Stimulated activated CD4-positive, alpha-beta T cell treated with anti-CD3 and anti-CD28 coated beads, Interleukin-4, amount 100 ng/mL, for 48 hours (primary cell): ENCODE data around the gene RBM28.
"Not testable (repeated sequence)": the region's sequence is repeated elsewhere in the genome, so short reads cannot be mapped to it uniquely, and the experiment has no call there.

Experiments
- DNase-seq, 2 donors: peaks; one replicate each; pipeline ENCODE4 v3.0.0-alpha.2; 2020; ENCODE audit warnings: low read depth in 2 of 2

RBM28 gene

GRCh38 chr7:128281605-128282380, 61.9 kb downstream of the RBM28 start:
- no peak for DNase-seq

DNA sequence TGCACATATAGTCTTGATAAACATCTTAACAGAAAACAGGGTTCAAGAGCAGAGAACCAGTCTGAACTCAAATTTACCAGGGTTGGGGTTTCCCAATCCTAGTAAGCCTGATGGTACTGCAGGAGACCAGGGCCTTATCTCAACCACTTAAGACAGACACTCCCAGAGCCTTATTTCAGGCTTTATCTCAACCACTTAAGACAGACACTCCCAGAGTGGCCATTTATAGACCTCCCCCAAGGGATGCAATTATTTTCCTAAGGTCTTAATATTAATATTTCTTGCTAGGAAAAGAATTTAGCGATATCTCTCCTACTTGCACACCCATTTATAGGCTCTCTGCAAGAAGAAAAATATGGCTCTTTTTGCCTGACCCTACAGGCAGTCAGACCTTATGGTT, 63.3 kb downstream of the RBM28 start:
- not testable (repeated sequence) for DNase-seq

GRCh38 chr7:128279124-128279713, 64.5 kb downstream of the RBM28 start:
- no peak for DNase-seq

DNA sequence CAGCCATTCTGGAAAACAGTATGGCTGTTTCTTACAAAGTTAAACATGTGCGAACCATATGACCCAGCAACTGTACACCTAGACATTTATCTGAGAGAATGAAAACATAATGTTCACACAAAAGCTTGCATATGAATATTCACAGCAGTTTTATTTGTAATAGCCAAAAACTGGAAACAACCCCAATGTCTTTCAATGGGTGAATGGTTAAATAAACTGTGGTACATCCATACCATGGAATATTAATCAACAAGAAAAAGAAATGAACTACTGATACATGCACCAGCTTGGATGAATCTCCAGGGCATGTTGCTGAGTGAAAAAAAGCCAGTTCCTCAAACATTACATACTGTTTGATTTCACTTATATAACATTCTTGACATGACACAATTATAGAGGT, 65.3 kb downstream of the RBM28 start:
- DNase-seq: no peak

- no peak for DNase-seq
Measured at GRCh38 chr7:128275681-128276080, 68.0 kb downstream of the RBM28 start.

DNA sequence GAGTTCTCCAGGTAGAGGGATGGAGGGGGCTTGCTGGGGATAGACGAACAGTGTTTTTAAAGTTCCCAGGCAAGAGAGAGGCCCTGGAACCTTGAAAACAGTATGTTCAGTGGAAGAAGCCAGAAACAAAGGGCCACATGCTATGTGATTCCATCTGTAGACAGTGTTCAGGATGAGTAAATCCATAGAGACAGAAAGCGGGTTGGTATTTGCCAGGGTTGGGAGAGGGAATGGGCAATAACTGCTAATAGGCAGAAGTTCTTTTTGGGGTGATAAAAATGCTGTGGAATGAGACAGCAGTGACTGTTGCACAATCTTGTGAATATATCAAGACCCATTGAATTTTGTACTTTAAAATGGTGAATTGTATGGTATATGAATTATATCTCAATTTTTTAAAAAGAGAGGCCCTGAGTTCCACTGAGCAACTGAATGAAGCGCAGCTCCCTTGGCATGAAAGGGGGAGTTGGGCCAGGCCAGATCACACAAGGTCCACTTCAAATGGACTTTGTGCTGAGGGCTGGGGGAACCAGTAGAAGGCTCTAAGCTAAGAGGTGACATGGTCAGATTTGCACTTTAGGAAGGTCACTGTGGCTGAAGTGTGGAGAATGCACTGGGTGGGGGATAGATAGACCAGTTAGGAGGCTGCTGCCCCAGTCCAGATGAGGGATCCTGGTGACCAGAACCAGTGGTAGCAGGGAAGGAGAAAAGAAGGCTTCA, 68.7 kb downstream of the RBM28 start:
- no peak for DNase-seq

DNA sequence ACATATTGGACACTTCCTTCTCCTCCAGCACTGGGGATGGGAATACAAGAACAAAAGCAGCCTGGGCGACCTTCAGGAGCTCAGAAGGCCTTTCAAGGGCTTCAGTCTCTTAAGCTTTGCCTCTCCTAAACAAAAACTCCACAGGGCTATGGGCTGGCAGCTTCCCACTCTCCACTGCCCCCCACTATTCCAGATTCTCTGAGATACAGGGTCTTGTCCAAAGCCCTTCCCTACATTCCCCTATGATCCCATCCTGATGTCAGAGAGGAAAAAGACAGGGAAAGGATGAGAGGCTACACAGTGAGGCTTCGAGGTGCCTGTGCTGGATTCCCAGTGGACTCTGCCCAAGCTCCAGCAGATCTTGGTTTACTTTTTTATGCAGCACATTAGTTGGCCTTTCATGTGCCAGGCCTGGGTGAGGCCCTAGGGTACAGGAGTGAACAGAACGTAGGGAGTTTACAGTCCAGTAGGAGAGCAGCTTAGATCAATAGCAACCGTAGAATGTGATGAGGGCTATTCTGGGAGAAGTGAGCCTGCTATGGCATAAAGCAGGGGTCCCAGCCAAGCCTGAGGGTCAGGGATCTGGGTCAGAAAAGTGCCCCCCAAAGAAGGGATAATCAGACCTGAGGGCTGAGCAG, 69.3 kb downstream of the RBM28 start:
- DNase-seq: no peak

- no peak for DNase-seq
Measured at GRCh38 chr7:128271942-128272481, 71.7 kb downstream of the RBM28 start.

GRCh38 chr7:128271471-128271941, 72.2 kb downstream of the RBM28 start:
- DNase-seq: no peak

GRCh38 chr7:128270826-128271272, 72.9 kb downstream of the RBM28 start:
- no peak for DNase-seq

DNA sequence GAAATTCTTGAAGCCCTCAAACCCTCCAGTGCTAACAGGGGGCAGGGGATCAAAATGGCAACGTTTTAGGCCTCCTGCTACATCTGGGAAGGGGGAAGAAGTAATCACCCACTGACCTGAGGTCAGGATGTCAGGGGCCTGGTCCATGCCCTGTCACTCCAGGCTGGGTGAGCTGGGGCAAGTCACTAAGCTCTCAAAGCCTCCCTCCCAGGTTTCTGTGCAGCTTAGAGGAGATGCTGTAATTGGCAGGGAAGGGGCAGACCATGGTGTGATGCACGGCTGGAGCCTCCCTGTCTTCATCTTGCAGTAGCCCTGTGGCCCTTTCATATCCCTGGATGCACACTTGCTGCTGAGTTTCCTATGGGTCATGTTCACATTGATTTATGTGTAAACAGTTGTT, 75.5 kb downstream of the RBM28 start:
- no peak for DNase-seq

DNA sequence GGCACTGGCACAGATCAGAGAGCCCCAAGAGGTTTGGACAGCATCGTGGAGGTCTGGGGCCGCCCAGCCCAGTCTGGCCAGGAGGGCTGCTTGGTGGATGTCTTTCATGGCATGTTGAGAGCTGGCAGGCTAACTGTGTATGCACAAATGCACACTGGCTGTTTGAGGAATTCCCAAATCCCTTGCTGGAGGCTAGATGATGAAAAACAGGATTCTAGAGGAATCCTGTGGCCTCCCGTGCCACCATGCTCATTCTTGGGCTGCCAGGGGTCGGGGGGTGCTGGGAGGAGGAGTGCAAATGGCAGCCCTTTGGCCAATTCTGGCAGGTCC, 76.1 kb downstream of the RBM28 start:
- no peak for DNase-seq

DNA sequence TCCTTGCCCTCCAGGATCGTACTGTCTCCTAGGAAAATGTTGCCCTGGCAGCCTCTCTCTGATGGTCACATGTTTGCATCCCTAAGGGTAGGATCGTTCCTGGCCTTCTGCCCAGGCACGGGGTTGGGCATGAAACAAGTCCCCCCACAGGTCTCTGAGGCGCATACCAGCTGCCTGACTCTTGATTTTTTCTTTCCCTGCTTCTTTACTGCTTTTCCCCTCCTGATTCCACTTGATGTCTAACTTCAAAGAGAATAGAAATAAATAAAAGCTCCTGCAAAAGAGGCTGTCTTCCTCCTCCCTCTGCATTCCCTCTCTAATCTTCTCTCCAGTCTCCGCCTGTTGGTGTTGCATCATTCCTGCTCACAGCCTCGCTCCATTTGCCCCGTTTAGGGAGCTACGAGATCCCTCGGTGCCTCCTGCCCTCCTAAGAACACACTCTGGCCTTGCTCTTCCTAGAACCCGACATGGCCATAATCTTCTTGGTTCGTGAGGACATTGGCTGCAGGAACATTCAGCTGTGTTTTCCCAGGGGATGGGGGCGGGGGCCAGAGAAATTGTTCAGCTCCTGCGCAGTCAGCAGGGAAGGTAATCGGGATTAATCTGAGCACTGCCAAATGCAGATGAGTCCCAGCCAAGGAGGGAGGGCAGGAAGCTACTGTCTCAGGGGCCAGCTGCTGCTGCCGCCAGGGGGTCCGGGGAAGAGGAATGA, 76.7 kb downstream of the RBM28 start:
- DNase-seq: no peak

DNA sequence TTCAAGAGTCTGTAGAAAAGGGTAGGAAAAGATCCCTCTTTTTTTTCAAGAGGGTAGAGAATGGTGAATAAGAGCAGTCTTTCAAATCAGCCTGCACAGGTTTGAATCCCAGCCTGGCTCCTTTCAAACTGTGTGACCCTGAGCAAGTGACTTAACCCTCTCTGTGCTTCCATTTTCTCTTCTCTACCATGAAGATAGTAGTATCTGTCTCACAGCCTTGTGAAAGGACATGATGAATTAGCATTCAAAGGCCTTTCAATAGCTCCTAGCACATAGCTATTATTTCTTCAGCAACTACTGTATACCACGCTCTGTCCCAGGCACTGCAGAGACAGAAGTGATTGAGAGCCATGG, 77.2 kb downstream of the RBM28 start:
- DNase-seq: no peak

- no peak for DNase-seq
Measured at GRCh38 chr7:128265906-128266300, 77.8 kb downstream of the RBM28 start.

DNA sequence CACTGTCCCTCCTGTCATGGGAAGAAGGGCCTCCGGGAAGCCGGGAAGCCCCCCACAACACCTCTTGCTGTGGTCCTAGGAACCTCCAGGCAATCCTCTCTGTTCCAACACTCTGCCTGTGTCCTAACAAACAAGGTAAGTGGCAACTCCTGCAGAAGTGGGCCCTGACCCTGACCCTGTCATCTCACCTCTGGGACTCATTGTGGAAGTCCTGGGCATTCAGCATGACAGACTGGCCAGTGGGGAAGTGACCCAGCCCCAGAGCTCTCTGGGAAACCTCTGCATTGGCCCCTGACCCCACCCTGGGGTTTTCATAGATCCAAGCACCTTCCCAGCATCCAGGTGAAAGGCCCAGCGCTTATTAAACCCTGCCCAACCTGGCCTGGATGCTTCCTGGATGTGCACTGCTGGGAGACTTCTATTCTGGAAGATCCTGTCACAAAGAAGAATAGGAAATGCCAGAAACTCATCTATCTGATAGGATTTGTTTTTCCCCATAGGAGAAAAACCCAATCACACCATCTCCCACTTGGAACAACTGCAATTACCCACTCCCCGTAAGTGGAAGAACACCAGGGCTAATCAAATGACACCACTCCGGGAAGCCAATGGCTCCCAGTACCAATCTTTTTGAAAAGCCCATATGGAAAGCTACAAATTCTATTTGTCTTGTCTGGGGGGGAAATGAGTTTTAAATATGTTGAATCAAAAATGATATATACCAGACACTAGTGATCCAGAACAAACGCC, 78.4 kb downstream of the RBM28 start:
- no peak for DNase-seq

DNA sequence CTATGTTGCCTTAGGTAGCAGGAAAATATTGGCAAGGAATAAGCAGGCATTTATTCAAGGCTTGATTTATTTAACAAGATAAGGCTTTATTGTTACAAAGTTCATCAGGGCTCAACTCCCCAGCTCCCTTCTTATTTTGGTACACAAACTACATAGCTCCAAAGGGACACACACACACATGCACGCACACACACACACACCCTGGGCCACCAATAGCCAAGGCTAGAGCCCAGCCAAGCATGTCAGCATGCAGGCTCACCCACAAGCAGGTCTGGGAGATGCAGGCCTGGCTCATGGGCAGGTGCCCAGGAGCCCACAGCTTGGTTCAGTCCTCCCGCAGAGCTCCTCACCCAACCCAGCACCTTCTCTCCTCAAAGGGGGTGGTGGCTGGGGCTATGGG, 79.2 kb downstream of the RBM28 start:
- DNase-seq: no peak

GRCh38 chr7:128263420-128263819, 80.3 kb downstream of the RBM28 start:
- DNase-seq: no peak

DNA sequence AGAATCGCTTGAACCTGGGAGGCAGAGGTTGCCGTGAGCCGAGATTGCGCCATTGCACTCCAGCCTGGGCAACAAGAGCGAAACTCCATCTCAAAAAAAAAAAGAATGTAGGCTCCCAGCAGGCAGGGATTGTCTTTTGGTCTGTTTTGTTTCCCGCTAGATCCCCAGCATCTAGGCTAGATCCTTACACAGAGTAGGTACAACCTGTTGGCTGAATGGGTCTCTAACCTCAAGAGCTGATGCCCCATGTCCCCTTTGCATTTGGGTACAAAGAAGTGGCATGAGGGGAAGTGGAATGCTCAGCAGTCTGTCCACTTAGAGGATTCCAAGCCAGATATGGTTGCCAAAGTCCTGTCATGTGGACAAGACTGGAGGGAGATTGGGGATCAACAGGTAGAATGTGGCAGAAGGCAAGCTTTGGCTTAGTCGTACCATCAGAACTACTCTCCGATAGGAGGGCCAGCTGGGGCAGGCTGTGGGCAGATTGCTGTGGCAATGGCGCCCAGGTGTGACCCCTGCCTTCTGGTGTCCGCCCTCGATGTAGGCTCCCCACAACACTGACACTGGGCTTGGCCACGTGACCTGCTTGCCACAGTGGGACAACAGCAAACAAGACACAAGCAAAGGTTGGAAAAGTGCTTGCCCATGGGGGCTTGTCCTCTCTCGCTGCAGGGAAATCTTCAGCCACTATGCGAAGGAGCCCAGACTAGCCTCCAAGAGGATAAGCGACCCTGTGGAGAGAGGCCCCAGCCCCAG, 81.3 kb downstream of the RBM28 start:
- no peak for DNase-seq
